ENCODE results near the gene FAT1.

GRCh38 chr4:186703510-186703909, 20.1 kb downstream of the FAT1 start:
- no peak for TF ChIP-seq CTCF (conservative IDR thresholded peaks at IDR 0.05; ENCODE audit: low read length)
- no peak for TF ChIP-seq EZH2phosphoT487 (IDR thresholded peaks at IDR 0.05; ENCODE audit: borderline replicate concordance, low read depth, low read length)

Data from OCI-LY7 (cell line).